HepG2 (cell line): ENCODE data around the gene GGTA1. TPM values are rescaled to one million over a fixed set of nuclear protein-coding genes. Genes with fewer than 3 reads are reported as not detected.
A peak's percentile ranks its signal among the peaks of the same experiment; 100 is the strongest.

ENCODE experiments used
- ADNP ChIP-seq: sonication (generic); formaldehyde crosslinking; IDR thresholded peaks from 2 replicates; pipeline ENCODE4 v1.4.0; 2020; ENCODE audit warnings: missing genetic modification reagents
- ATF7 ChIP-seq, 2 experiments: fragments of 450-650 bp in 1 of 2; sonication (generic) in 1 of 2; formaldehyde crosslinking in 1 of 2; IDR thresholded peaks; 2 replicates each; pipeline versions ENCODE4 v1.4.0 to v1.6.1; 2016 to 2020; ENCODE audit warnings: antibody characterized with exemption in 1 of 2, mild to moderate bottlenecking in 1 of 2, missing genetic modification reagents in 1 of 2
- EHMT2 ChIP-seq: fragments of 200-600 bp; sonication (generic); IDR thresholded peaks from 2 replicates; pipeline ENCODE4 v1.7.0; 2017; ENCODE audit warnings: antibody characterized with exemption, low read depth, low read length, borderline replicate concordance
- ELF4 ChIP-seq: sonication (generic); formaldehyde crosslinking; IDR thresholded peaks from 2 replicates; pipeline ENCODE4 v1.5.0; 2020; ENCODE audit warnings: missing genetic modification reagents, mild to moderate bottlenecking, moderate library complexity, borderline replicate concordance
- ETV5 ChIP-seq: IDR thresholded peaks from 2 replicates; pipeline ENCODE4 v1.6.1; 2018; ENCODE audit warnings: missing biosample characterization, missing genetic modification reagents, inconsistent platforms, borderline replicate concordance
- KDM4B ChIP-seq: sonication (generic); formaldehyde crosslinking; IDR thresholded peaks from 2 replicates; pipeline ENCODE4 v1.4.0; 2020; ENCODE audit warnings: missing genetic modification reagents
- MIER3 ChIP-seq: IDR thresholded peaks from 2 replicates; pipeline ENCODE4 v1.6.1; 2016; ENCODE audit warnings: missing compliant biosample characterization, borderline replicate concordance
- NBN ChIP-seq: fragments of 450-650 bp; conservative IDR thresholded peaks from 2 replicates; pipeline ENCODE4 v1.6.1; 2017
- NCOR1 ChIP-seq: fragments of 200-600 bp; sonication (generic); IDR thresholded peaks from 2 replicates; pipeline ENCODE4 v1.7.0; 2017; ENCODE audit warnings: antibody characterized with exemption, low read length, borderline replicate concordance
- NR2C2 ChIP-seq: sonication (generic); formaldehyde crosslinking; IDR thresholded peaks from 2 replicates; pipeline ENCODE4 v1.4.0; 2020; ENCODE audit warnings: missing genetic modification reagents, mild to moderate bottlenecking, moderate library complexity, borderline replicate concordance
- PHF5A ChIP-seq: IDR thresholded peaks from one replicate; pipeline ENCODE4 v1.6.1; 2018; ENCODE audit warnings: low read depth, missing genetic modification reagents; ENCODE audit not compliant: unreplicated experiment
- RAD51 ChIP-seq: fragments of 450-650 bp; IDR thresholded peaks from 2 replicates; pipeline ENCODE4 v1.6.1; 2016; ENCODE audit warnings: borderline replicate concordance
- SALL1 ChIP-seq: sonication (generic); formaldehyde crosslinking; IDR thresholded peaks from 2 replicates; pipeline ENCODE4 v1.8.0; 2022; ENCODE audit warnings: mild to moderate bottlenecking, missing genetic modification reagents
- SMAD1 ChIP-seq: sonication (generic); formaldehyde crosslinking; IDR thresholded peaks from 2 replicates; pipeline ENCODE4 v1.4.0; 2020; ENCODE audit warnings: missing genetic modification reagents, low read depth, mild to moderate bottlenecking, borderline replicate concordance
- SP1 ChIP-seq, 2 experiments: fragments of 450-650 bp in 1 of 2; sonication (generic) in 1 of 2; formaldehyde crosslinking in 1 of 2; IDR thresholded peaks; 2 replicates each; pipeline versions ENCODE4 v1.4.0 to v1.6.1; 2016 to 2020; ENCODE audit warnings: missing genetic modification reagents in 1 of 2
- YEATS2 ChIP-seq: sonication (generic); formaldehyde crosslinking; IDR thresholded peaks from 2 replicates; pipeline ENCODE4 v1.4.0; 2020; ENCODE audit warnings: missing genetic modification reagents, borderline replicate concordance
- ZMYM2 ChIP-seq: sonication (generic); formaldehyde crosslinking; IDR thresholded peaks from 2 replicates; pipeline ENCODE4 v1.8.0; 2022; ENCODE audit warnings: mild to moderate bottlenecking, missing genetic modification reagents
- ZNF136 ChIP-seq: sonication (generic); formaldehyde crosslinking; IDR thresholded peaks from 2 replicates; pipeline ENCODE4 v1.8.1; 2022; ENCODE audit warnings: low read depth, mild to moderate bottlenecking, moderate library complexity, missing genetic modification reagents
- ZNF468 ChIP-seq: sonication (generic); formaldehyde crosslinking; IDR thresholded peaks from 2 replicates; pipeline ENCODE4 v1.8.0; 2022; ENCODE audit warnings: mild to moderate bottlenecking, moderate library complexity, missing genetic modification reagents
- ZNF496 ChIP-seq: sonication (generic); formaldehyde crosslinking; IDR thresholded peaks from 2 replicates; pipeline ENCODE4 v1.8.1; 2023; ENCODE audit warnings: mild to moderate bottlenecking, moderate library complexity, missing genetic modification reagents; ENCODE audit not compliant: insufficient replicate concordance
- ZNF530 ChIP-seq: sonication (generic); formaldehyde crosslinking; IDR thresholded peaks from 2 replicates; pipeline ENCODE4 v1.5.0; 2020; ENCODE audit warnings: low read depth, mild to moderate bottlenecking, missing genetic modification reagents
- ZNF547 ChIP-seq: sonication (generic); formaldehyde crosslinking; IDR thresholded peaks from 2 replicates; pipeline ENCODE4 v1.5.1; 2020; ENCODE audit warnings: mild to moderate bottlenecking, missing genetic modification reagents
- ZNF569 ChIP-seq: sonication (generic); formaldehyde crosslinking; IDR thresholded peaks from 2 replicates; pipeline ENCODE4 v1.5.0; 2020; ENCODE audit warnings: mild to moderate bottlenecking, missing genetic modification reagents, moderate library complexity, borderline replicate concordance
- ZNF605 ChIP-seq: sonication (generic); formaldehyde crosslinking; IDR thresholded peaks from 2 replicates; pipeline ENCODE4 v1.8.0; 2022; ENCODE audit warnings: mild to moderate bottlenecking, missing genetic modification reagents
- polyA plus RNA-seq, 8 experiments: library from polyadenylated mRNA; depleted of rRNA in 3 of 8; stranded (reverse) in 7 of 8; unstranded in 1 of 8; fragments of >200 nt; fragmentation: Illumina TruSeq in 4 of 8; extraction: Trizol in 4 of 8; gene quantifications; 2 replicates each; pipeline versions ENCODE4 v1.2.1 to v1.2.3, GENCODE V29; 2011 to 2016; ENCODE audit warnings: low read depth in 4 of 8, missing spikeins in 1 of 8, mixed read lengths in 1 of 8; ENCODE audit not compliant: insufficient read depth in 1 of 8
- total RNA-seq, 5 experiments: library from RNA; depleted of rRNA; stranded (reverse); fragments of >200 nt; fragmentation: Illumina TruSeq; extraction: Trizol; gene quantifications; 2 replicates each; pipeline ENCODE4 v1.2.3, GENCODE V29; 2016; ENCODE audit warnings: low read depth in 1 of 5
- TF ChIP-seq, protein P1 (sequence below): sonication (generic); formaldehyde crosslinking; IDR thresholded peaks from 2 replicates; pipeline ENCODE4 v1.4.0; 2020; ENCODE audit warnings: missing genetic modification reagents, borderline replicate concordance
- TF ChIP-seq, protein P2 (sequence below): sonication (generic); formaldehyde crosslinking; IDR thresholded peaks from 2 replicates; pipeline ENCODE4 v1.4.0; 2020; ENCODE audit warnings: mild to moderate bottlenecking, missing genetic modification reagents
- TF ChIP-seq, protein P3 (sequence below): sonication (generic); formaldehyde crosslinking; conservative IDR thresholded peaks from 2 replicates; pipeline ENCODE4 v1.8.0; 2022; ENCODE audit warnings: low read depth, missing genetic modification reagents

Gene GGTA1
- total and polyA plus RNA-seq, 2 of the 13 experiments (the other 11 are each of a cell fraction or from before 2014, with no cell fraction given), result not detected

DNA sequence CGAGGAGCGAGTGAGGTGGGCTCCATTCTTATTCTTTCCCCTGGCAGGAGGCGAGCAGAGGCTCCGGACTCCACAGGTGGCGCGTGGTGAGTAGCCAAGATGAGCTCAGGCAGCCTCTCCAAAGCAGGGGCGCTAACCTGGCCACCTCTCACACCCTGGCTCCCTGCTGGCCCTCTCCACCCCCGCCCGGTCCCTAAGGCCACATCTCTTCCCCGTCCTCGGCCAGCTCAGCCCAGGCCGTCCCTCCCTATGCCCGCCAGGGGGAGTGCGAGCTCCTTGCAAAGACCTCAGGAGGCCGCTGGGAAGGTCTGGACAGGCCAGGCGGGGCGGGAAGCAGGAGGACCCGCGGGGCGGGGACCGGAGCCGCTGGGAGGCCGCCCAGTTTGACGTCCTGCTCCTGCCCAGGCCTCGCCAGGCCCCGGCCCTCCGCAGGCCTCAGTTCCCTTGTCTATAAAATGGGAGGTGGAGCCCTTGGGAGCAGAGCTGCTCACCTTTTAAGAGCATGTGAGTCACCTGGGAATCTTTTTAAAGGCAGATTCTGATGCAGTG lies 46.3 kb upstream of the GGTA1 start (continued):
- 0 out of 2 replicates have a peak, but pooled peaks have one; percentile 25 for TF ChIP-seq NR2C2 (CRISPR knock-in tag)
- no peak for TF ChIP-seq ZNF530
- peak; percentile 72 for TF ChIP-seq SALL1
- no peak for TF ChIP-seq NCOR1
- no peak for TF ChIP-seq ZMYM2 (CRISPR knock-in tag)
- TF ChIP-seq ZNF605, result 0 out of 2 replicates have a peak, but pooled peaks have one; percentile 20
- TF ChIP-seq, protein P1, sequence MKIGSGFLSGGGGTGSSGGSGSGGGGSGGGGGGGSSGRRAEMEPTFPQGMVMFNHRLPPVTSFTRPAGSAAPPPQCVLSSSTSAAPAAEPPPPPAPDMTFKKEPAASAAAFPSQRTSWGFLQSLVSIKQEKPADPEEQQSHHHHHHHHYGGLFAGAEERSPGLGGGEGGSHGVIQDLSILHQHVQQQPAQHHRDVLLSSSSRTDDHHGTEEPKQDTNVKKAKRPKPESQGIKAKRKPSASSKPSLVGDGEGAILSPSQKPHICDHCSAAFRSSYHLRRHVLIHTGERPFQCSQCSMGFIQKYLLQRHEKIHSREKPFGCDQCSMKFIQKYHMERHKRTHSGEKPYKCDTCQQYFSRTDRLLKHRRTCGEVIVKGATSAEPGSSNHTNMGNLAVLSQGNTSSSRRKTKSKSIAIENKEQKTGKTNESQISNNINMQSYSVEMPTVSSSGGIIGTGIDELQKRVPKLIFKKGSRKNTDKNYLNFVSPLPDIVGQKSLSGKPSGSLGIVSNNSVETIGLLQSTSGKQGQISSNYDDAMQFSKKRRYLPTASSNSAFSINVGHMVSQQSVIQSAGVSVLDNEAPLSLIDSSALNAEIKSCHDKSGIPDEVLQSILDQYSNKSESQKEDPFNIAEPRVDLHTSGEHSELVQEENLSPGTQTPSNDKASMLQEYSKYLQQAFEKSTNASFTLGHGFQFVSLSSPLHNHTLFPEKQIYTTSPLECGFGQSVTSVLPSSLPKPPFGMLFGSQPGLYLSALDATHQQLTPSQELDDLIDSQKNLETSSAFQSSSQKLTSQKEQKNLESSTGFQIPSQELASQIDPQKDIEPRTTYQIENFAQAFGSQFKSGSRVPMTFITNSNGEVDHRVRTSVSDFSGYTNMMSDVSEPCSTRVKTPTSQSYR (CRISPR knock-in tag), result no peak
- no peak for TF ChIP-seq ZNF496 (CRISPR knock-in tag)
- no peak for TF ChIP-seq ELF4 (CRISPR knock-in tag)
- TF ChIP-seq NBN, result no peak
- TF ChIP-seq ZNF136 (CRISPR knock-in tag), result no peak; the same call in 1 of the 2 replicates
- no peak for TF ChIP-seq SMAD1 (CRISPR knock-in tag)
- TF ChIP-seq KDM4B (CRISPR knock-in tag), result no peak
- no peak for TF ChIP-seq ZNF468
- TF ChIP-seq ZNF547 (CRISPR knock-in tag), result no peak
- TF ChIP-seq SP1 (IDR thresholded peaks at IDR 0.05), result no peak
- no peak for TF ChIP-seq SP1 (CRISPR knock-in tag; IDR thresholded peaks at IDR 0.05)
- peak; percentile 35; the same call in 1 of the 2 replicates for TF ChIP-seq ETV5
- no peak for TF ChIP-seq ZNF569 (CRISPR knock-in tag)
- TF ChIP-seq YEATS2, result peak; percentile 54
- TF ChIP-seq ATF7 (IDR thresholded peaks at IDR 0.05), result no peak
- TF ChIP-seq ATF7 (CRISPR knock-in tag; IDR thresholded peaks at IDR 0.05), result no peak
- TF ChIP-seq RAD51, result no peak
- TF ChIP-seq, protein P2, sequence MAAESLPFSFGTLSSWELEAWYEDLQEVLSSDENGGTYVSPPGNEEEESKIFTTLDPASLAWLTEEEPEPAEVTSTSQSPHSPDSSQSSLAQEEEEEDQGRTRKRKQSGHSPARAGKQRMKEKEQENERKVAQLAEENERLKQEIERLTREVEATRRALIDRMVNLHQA (CRISPR knock-in tag), result no peak
- TF ChIP-seq EHMT2, result no peak
- TF ChIP-seq, protein P3, sequence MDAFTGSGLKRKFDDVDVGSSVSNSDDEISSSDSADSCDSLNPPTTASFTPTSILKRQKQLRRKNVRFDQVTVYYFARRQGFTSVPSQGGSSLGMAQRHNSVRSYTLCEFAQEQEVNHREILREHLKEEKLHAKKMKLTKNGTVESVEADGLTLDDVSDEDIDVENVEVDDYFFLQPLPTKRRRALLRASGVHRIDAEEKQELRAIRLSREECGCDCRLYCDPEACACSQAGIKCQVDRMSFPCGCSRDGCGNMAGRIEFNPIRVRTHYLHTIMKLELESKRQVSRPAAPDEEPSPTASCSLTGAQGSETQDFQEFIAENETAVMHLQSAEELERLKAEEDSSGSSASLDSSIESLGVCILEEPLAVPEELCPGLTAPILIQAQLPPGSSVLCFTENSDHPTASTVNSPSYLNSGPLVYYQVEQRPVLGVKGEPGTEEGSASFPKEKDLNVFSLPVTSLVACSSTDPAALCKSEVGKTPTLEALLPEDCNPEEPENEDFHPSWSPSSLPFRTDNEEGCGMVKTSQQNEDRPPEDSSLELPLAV (CRISPR knock-in tag), result no peak
- no peak for TF ChIP-seq PHF5A (CRISPR knock-in tag)
- no peak for TF ChIP-seq ADNP (CRISPR knock-in tag)
- TF ChIP-seq MIER3 (CRISPR knock-in tag), result 0 out of 2 replicates have a peak, but pooled peaks have one; percentile 53
